Smooth muscle cell (in vitro differentiated cells): ENCODE results near the gene KIF1B. TPM values are rescaled to one million over a fixed set of nuclear protein-coding genes. Genes with fewer than 3 reads are reported as not detected.

Experiments
- DNase-seq: peaks from one replicate; lab custom pipeline; 2025; ENCODE audit not compliant: unreplicated experiment; lab: John Stamatoyannopoulos, UW
- H2AFZ ChIP-seq: fragments of 200-600 bp; sonication (generic); 2 replicates; pipeline ENCODE4 v1.6.0; 2016; ENCODE audit warnings: antibody characterized with exemption, low read depth, mild to moderate bottlenecking
- H3F3A ChIP-seq: fragments of 200-600 bp; sonication (generic); 2 replicates; pipeline ENCODE4 v1.6.0; 2017; ENCODE audit warnings: antibody characterized with exemption, low read depth
- H3K27ac ChIP-seq: fragments of 200-600 bp; sonication (generic); 2 replicates; pipeline ENCODE4 v1.5.1; 2016; ENCODE audit warnings: low read depth, mild to moderate bottlenecking
- H3K27me3 ChIP-seq: fragments of 200-600 bp; sonication (generic); 2 replicates; pipeline ENCODE4 v1.6.1; 2016; ENCODE audit warnings: low read depth, mild to moderate bottlenecking
- H3K36me3 ChIP-seq: fragments of 200-600 bp; sonication (generic); 2 replicates; pipeline ENCODE4 v1.5.1; 2016; ENCODE audit warnings: low read depth
- H3K4me1 ChIP-seq: fragments of 200-600 bp; sonication (generic); 2 replicates; pipeline ENCODE4 v1.5.1; 2016; ENCODE audit warnings: low read depth
- H3K4me2 ChIP-seq: fragments of 200-600 bp; sonication (generic); 2 replicates; pipeline ENCODE4 v1.6.0; 2016; ENCODE audit warnings: mild to moderate bottlenecking
- H3K4me3 ChIP-seq: fragments of 200-600 bp; sonication (generic); 2 replicates; pipeline ENCODE4 v1.5.1; 2016; ENCODE audit warnings: mild to moderate bottlenecking
- H3K79me2 ChIP-seq: fragments of 200-600 bp; sonication (generic); 2 replicates; pipeline ENCODE4 v1.6.0; 2016; ENCODE audit warnings: low read depth, mild to moderate bottlenecking
- H3K9ac ChIP-seq: fragments of 200-600 bp; sonication (generic); 2 replicates; pipeline ENCODE4 v1.6.0; 2016; ENCODE audit warnings: low read depth
- H3K9me3 ChIP-seq: fragments of 200-600 bp; sonication (generic); replicated peaks from 2 replicates; pipeline ENCODE4 v1.5.1; 2016; ENCODE audit warnings: low read depth
- H4K20me1 ChIP-seq: fragments of 200-600 bp; sonication (generic); 2 replicates; pipeline ENCODE4 v1.6.0; 2016; ENCODE audit warnings: low read depth
- CTCF ChIP-seq: fragments of 200-600 bp; sonication (generic); IDR thresholded peaks from 2 replicates; pipeline ENCODE4 v1.5.1; 2017; ENCODE audit warnings: borderline replicate concordance, mild to moderate bottlenecking, antibody characterized with exemption; ENCODE audit not compliant: insufficient read depth, poor library complexity, severe bottlenecking
- WGBS: methylation state at CpG from one replicate; pipeline ENCODE4 v1.1.7; 2016; ENCODE audit warnings: low lambda C conversion rate; 5-methylcytosine and 5-hydroxymethylcytosine counted together
- polyA plus RNA-seq: library from polyadenylated mRNA; unstranded; fragments of >200 nt; fragmentation: Nextera tagmentation; extraction: Ambion mirVana; gene quantifications from 2 replicates; pipeline ENCODE4 v1.2.1, GENCODE V29; 2016
- total RNA-seq: library from RNA; depleted of rRNA; stranded (reverse); fragments of >200 nt; gene quantifications from 2 replicates; pipeline ENCODE4 v1.2.3, GENCODE V29; 2014

The KIF1B gene
- total and polyA plus RNA-seq, 2 experiments from 2014 or later = 9.1 to 29.6 TPM

GRCh38 chr1:10398734-10399443 lies 188.5 kb downstream of the KIF1B start, which contains the start of gene PGD:
TSS of gene PGD (plus strand) at chr1:10399064. CDS start at chr1:10399118, 54 bp downstream.
- H3K9me3 ChIP-seq = no peaks in the 10 kb centered on the region
- H4K20me1 ChIP-seq = peaks cover 10% of the 10 kb centered on the region
- H3K27ac ChIP-seq = peak within 1 kb of the TSS; percentile 89
- H3K4me1 ChIP-seq = peaks cover 9% of the 10 kb centered on the region
- WGBS = under 1% methylated on average over 57 of the region's 76 CpGs
- DNase-seq = peak; percentile 96
- H2AFZ ChIP-seq = peak within 1 kb of the TSS; percentile 84
- peaks cover 28% of the 10 kb centered on the region for H3K79me2 ChIP-seq
- H3K9ac ChIP-seq = peak within 1 kb of the TSS; percentile 91
- no peaks in the 10 kb centered on the region for H3F3A ChIP-seq
- H3K4me2 ChIP-seq = peak within 1 kb of the TSS; percentile 98
- no peak for TF ChIP-seq CTCF
- no peaks in the 10 kb centered on the region for H3K27me3 ChIP-seq
- H3K36me3 ChIP-seq = no peaks in the 10 kb centered on the region
- peak within 1 kb of the TSS; percentile 92 for H3K4me3 ChIP-seq

- H3K27me3 ChIP-seq = no peaks in the 10 kb centered on the region
- H4K20me1 ChIP-seq = peaks cover 10% of the 10 kb centered on the region
- H3K9me3 ChIP-seq = no peaks in the 10 kb centered on the region
- peak overlapping the region; percentile 98 for H3K4me2 ChIP-seq
- peak overlapping the region; percentile 89 for H3K27ac ChIP-seq
- no peaks in the 10 kb centered on the region for H3F3A ChIP-seq
- peak overlapping the region; percentile 34 for H2AFZ ChIP-seq
- H3K4me1 ChIP-seq = peaks cover 9% of the 10 kb centered on the region
- no peaks in the 10 kb centered on the region for H3K36me3 ChIP-seq
- DNase-seq = no peak
- WGBS = 1% methylated on average over 39 of the region's 42 CpGs
- peaks cover 28% of the 10 kb centered on the region for H3K79me2 ChIP-seq
- peak overlapping the region; percentile 92 for H3K4me3 ChIP-seq
- TF ChIP-seq CTCF = no peak
- peak overlapping the region; percentile 91 for H3K9ac ChIP-seq
Observed at GRCh38 chr1:10399444-10399941, 189.1 kb downstream of the KIF1B start.

- Histone ChIP-seq H3K4me1 (peaks cover 9% of the 10 kb centered on the region), H3K4me2 (peak overlapping the region; percentile 98), H3K27ac (peak overlapping the region; percentile 89), H3K4me3 (peak overlapping the region; percentile 92), H3K36me3 (no peaks in the 10 kb centered on the region), H3K27me3 (no peaks in the 10 kb centered on the region), H3K9ac (peak overlapping the region; percentile 91), H2AFZ (no peak overlapping the region), H4K20me1 (peaks cover 10% of the 10 kb centered on the region), H3F3A (no peaks in the 10 kb centered on the region), H3K9me3 (no peaks in the 10 kb centered on the region), H3K79me2 (peaks cover 28% of the 10 kb centered on the region)
- WGBS = 37% methylated on average over 8 of the region's 8 CpGs
- no peak for DNase-seq
- no peak for TF ChIP-seq CTCF
Observed at GRCh38 chr1:10400013-10400412, 189.6 kb downstream of the KIF1B start.
